Type B pancreatic cell (in vitro differentiated cells): Measurements from ENCODE around the gene KCNQ2. TPM values are rescaled to one million over a fixed set of nuclear protein-coding genes. Genes with fewer than 3 reads are reported as not detected.

Experiments used
- DNase-seq: peaks from one replicate; pipeline ENCODE4 v3.0.0; 2021; ENCODE audit warnings: mixed read lengths; ENCODE audit not compliant: unreplicated experiment; ENCODE audit errors: extremely low spot score
- H3K27ac Mint-ChIP-seq: 2 replicates; pipeline ENCODE4 v1.8.0; 2021; ENCODE audit warnings: mild to moderate bottlenecking, mixed read lengths
- H3K27me3 Mint-ChIP-seq: 2 replicates; pipeline ENCODE4 v1.8.0; 2021; ENCODE audit warnings: mixed read lengths
- H3K36me3 Mint-ChIP-seq: 2 replicates; pipeline ENCODE4 v1.8.0; 2021; ENCODE audit warnings: mixed read lengths
- H3K4me1 Mint-ChIP-seq: one replicate; pipeline ENCODE4 v1.8.0; 2021; ENCODE audit warnings: mixed read lengths; ENCODE audit not compliant: unreplicated experiment
- H3K4me3 Mint-ChIP-seq: 2 replicates; pipeline ENCODE4 v1.8.0; 2021; ENCODE audit warnings: mild to moderate bottlenecking, mixed read lengths
- H3K9me3 Mint-ChIP-seq: 2 replicates; pipeline ENCODE4 v1.8.0; 2021; ENCODE audit warnings: mixed read lengths
- total RNA-seq: library from RNA; stranded (reverse); gene quantifications from 2 replicates; pipeline ENCODE4 v1.2.1, GENCODE V29; 2021; ENCODE audit warnings: low replicate concordance
- TF ChIP-seq, protein P1 (sequence below): fragments of 200-600 bp; sonication (generic); conservative IDR thresholded peaks from 2 replicates; pipeline ENCODE4 v1.5.0; 2021; ENCODE audit warnings: antibody characterized with exemption, mild to moderate bottlenecking

The KCNQ2 gene
- total RNA-seq, 1 donor from 2014 or later, result 47.3 TPM

DNA sequence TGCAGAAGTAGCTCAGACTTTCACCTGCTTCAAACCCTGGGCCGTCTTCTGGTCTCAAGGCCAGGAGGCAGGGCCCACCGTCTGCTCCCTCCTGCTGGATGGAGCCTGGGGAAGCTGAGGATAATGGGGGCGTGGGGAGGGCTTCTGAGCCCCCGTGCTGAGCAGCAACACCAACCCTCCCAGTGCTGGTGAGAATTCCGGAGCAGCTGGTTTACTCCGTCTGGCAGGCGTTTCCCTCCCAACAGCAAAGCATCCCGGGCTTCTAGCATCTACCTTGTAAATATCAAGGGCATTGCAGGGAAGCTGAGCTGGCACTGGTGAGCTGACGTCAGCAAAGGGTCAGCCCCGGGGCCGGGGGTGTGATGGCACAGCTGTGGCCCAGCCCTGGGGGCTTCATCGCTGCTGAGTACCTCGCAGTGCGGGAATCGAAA lies 94.5 kb downstream of the KCNQ2 start:
- H3K27ac Mint-ChIP-seq, result no peak overlapping the region
- no peaks in the 10 kb centered on the region for H3K36me3 Mint-ChIP-seq
- H3K4me3 Mint-ChIP-seq, result no peak overlapping the region
- H3K27me3 Mint-ChIP-seq, result peaks cover 12% of the 10 kb centered on the region
- no peaks in the 10 kb centered on the region for H3K9me3 Mint-ChIP-seq
- TF ChIP-seq, protein P1, sequence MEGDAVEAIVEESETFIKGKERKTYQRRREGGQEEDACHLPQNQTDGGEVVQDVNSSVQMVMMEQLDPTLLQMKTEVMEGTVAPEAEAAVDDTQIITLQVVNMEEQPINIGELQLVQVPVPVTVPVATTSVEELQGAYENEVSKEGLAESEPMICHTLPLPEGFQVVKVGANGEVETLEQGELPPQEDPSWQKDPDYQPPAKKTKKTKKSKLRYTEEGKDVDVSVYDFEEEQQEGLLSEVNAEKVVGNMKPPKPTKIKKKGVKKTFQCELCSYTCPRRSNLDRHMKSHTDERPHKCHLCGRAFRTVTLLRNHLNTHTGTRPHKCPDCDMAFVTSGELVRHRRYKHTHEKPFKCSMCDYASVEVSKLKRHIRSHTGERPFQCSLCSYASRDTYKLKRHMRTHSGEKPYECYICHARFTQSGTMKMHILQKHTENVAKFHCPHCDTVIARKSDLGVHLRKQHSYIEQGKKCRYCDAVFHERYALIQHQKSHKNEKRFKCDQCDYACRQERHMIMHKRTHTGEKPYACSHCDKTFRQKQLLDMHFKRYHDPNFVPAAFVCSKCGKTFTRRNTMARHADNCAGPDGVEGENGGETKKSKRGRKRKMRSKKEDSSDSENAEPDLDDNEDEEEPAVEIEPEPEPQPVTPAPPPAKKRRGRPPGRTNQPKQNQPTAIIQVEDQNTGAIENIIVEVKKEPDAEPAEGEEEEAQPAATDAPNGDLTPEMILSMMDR, result no peak
- DNase-seq, result no peak
- peaks cover 23% of the 10 kb centered on the region for H3K4me1 Mint-ChIP-seq

DNA sequence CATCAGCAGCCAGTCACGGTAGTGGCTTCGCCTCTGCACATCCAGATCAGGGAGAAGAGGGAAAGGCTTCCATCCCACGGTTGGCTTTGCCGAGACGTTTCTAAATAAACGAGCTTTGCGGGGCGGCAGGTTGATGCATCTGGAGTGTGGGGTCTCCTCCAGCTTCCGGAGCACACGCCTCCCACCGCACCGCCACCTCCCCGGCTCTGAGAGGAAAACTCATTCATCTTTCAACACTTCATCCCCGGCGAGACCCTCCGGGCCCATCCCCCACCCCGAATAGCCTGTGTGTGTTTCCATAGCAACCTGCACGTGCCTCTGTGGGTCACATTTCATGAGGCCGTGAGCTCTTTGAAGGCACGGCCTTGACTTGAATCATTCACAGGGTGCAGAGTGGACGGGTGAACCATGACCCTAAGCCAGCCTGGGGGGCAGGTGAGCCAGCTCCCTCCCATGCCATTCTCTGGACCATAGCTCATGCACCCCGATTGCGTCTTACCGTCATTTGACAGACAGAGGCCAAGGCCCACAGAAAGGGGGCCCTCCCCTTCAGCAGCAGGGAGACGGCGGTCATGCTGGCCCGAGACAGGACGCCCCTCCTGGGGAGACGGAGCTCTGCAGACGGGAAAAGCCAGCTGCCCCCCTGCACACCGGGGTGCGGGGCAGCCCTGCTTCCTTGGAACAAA lies 95.1 kb downstream of the KCNQ2 start:
- peaks cover 12% of the 10 kb centered on the region for H3K27me3 Mint-ChIP-seq
- peak overlapping the region; percentile 68 for H3K4me3 Mint-ChIP-seq
- H3K36me3 Mint-ChIP-seq, result no peaks in the 10 kb centered on the region
- H3K9me3 Mint-ChIP-seq, result no peaks in the 10 kb centered on the region
- H3K4me1 Mint-ChIP-seq, result peaks cover 23% of the 10 kb centered on the region
- TF ChIP-seq, protein P1, result peak; percentile 60
- peak overlapping the region; percentile 23 for H3K27ac Mint-ChIP-seq
- no peak for DNase-seq

DNA sequence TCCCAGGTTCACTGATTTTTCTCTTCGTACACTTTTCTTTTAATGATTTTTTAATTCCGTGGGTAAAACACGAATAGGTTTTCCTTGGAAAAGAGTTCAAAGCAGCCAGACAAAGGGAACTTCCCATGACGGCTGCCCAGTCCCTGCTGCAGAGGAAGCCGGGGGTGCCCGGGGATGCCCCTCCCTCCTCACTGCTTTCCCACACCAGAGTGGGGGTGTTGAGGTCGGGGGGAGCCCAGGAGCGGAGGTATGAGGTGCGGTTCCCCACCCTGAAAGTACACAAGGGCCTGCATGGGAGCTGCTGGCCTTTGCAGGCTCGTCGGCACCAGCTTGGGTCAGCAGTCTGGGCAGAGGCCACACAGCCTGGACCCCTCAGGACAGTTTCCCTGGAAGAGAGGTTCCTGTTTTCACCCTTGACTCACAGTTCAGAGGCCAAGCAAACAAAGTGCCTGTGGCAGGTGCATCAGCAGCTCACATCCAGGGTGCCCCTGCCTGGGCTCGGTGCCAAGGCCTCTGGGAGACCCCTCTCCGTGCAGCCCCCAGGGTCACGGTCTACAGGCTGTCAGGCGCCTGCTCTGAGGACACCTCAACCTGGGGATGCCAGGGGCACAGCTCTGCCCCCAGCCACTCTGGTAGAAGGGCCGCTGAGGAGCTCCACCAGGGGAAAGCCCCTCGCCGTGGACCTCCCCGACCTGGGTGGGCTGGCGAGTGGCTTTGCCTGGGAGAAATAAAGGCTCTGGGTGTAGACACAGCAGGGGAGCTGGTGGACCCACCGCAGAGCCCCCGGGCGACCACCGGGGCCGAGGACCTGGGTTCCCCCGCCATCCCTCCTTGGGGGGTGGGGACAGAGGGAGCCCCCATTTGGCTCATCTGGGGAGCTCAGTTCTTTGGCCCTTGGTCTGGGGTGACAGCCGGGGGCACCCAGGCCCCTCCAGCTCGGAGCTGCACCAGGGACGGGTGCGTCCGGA lies 95.9 kb downstream of the KCNQ2 start:
- H3K4me1 Mint-ChIP-seq, result peaks cover 23% of the 10 kb centered on the region
- H3K36me3 Mint-ChIP-seq, result no peaks in the 10 kb centered on the region
- H3K9me3 Mint-ChIP-seq, result no peaks in the 10 kb centered on the region
- H3K27me3 Mint-ChIP-seq, result peaks cover 12% of the 10 kb centered on the region
- no peak overlapping the region for H3K4me3 Mint-ChIP-seq
- DNase-seq, result no peak
- TF ChIP-seq, protein P1, result no peak
- H3K27ac Mint-ChIP-seq, result no peak overlapping the region

DNA sequence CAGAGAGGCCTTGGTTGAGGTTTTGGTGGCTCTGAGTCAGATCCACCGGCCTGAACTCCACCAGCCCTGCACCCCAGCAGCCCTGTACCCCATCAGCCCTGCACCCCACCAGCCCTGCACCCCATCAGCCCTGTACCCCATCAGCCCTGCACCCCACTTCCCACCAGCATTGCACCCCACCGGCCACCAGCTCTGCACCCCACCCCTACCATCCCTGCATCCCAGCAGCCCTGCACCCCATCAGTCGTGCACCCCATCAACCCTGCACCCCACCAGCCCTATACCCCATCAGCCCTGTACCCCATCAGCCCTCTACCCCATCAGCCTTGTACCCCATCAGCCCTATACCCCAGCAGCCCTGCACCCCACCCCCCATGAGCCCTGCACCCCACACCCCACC lies 97.0 kb downstream of the KCNQ2 start:
- Mint-ChIP-seq H3K36me3 (no peaks in the 10 kb centered on the region), H3K27me3 (peaks cover 18% of the 10 kb centered on the region), H3K4me3 (no peak overlapping the region), H3K27ac (no peak overlapping the region), H3K4me1 (peaks cover 23% of the 10 kb centered on the region), H3K9me3 (no peaks in the 10 kb centered on the region)
- TF ChIP-seq, protein P1, result no peak
- DNase-seq, result no peak

DNA sequence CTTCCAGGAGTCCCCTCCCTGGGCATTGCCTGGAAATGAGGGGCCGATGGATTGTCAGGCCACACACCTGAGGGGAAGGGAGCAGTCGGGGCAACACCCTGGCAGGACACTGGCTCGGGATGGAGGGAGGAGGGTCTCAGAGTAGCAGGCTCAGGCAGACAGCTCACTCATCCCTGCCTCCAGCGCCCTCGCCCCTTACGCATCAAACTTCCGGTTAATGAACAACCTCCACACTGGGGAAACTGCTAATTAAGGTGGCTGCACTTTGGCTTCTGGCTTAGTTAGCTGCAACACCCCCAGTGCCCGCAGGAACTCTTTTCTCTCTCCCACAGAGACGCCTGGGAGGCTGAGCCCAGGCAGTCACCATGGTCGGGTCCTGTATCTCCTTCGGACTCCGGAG lies 98.0 kb downstream of the KCNQ2 start:
- Mint-ChIP-seq H3K4me1 (peaks cover 23% of the 10 kb centered on the region), H3K9me3 (no peaks in the 10 kb centered on the region), H3K27ac (no peak overlapping the region), H3K27me3 (peaks cover 18% of the 10 kb centered on the region), H3K4me3 (no peak overlapping the region), H3K36me3 (no peaks in the 10 kb centered on the region)
- DNase-seq, result no peak
- TF ChIP-seq, protein P1, result no peak
